Natural killer cell (primary cell): ENCODE results near the gene CLEC16A. TPM values are rescaled to one million over a fixed set of nuclear protein-coding genes. Genes with fewer than 3 reads are reported as not detected.

Experiments
- ATAC-seq, 3 donors: fragments of 150-1000 bp in 2 of 3; fragments of 200-7000 bp in 1 of 3; cut with Tn5 transposase; 1 replicate in 1 of 3; 2 replicates in 2 of 3; pipeline ENCODE4 v1.10.0; 2021; ENCODE audit warnings: mild to moderate bottlenecking in 2 of 3, moderate library complexity in 2 of 3
- DNase-seq, 2 donors: peaks; one replicate each; pipeline versions ENCODE4 v3.0.0 to v3.0.0-alpha.2; 2013 to 2021; ENCODE audit warnings: mixed read lengths in 1 of 2
- H3K27ac ChIP-seq: one replicate; pipeline ENCODE4 v1.5.1; 2013; ENCODE audit warnings: mild to moderate bottlenecking, low read length
- H3K27me3 ChIP-seq: one replicate; pipeline ENCODE4 v1.6.1; 2013; ENCODE audit warnings: low read length; ENCODE audit not compliant: control insufficient read depth, insufficient read depth
- H3K36me3 ChIP-seq: one replicate; pipeline ENCODE4 v1.6.1; 2013; ENCODE audit warnings: low read length; ENCODE audit not compliant: control insufficient read depth, insufficient read depth
- H3K4me1 ChIP-seq: one replicate; pipeline ENCODE4 v1.6.1; 2013; ENCODE audit warnings: low read length; ENCODE audit not compliant: control insufficient read depth, insufficient read depth
- H3K4me3 ChIP-seq: one replicate; pipeline ENCODE4 v1.5.1; 2013; ENCODE audit warnings: low read length
- H3K9me3 ChIP-seq: one replicate; pipeline ENCODE4 v1.6.1; 2013; ENCODE audit warnings: low read length; ENCODE audit not compliant: control insufficient read depth, insufficient read depth
- H3K27ac Mint-ChIP-seq, 2 donors: one replicate each; pipeline ENCODE4 v1.8.0; 2022; ENCODE audit warnings: mild to moderate bottlenecking in 2 of 2, mixed read lengths in 2 of 2, moderate library complexity in 1 of 2
- H3K27me3 Mint-ChIP-seq, 2 donors: one replicate each; pipeline ENCODE4 v1.8.0; 2022; ENCODE audit warnings: low read depth in 2 of 2, mixed read lengths in 2 of 2
- H3K36me3 Mint-ChIP-seq: one replicate; pipeline ENCODE4 v1.8.0; 2022; ENCODE audit warnings: mixed read lengths
- H3K4me1 Mint-ChIP-seq, 2 donors: one replicate each; pipeline ENCODE4 v1.8.0; 2022; ENCODE audit warnings: mixed read lengths in 2 of 2
- H3K4me3 Mint-ChIP-seq: one replicate; pipeline ENCODE4 v1.8.0; 2022; ENCODE audit warnings: mild to moderate bottlenecking, moderate library complexity, mixed read lengths
- H3K9me3 Mint-ChIP-seq, 2 donors: one replicate each; pipeline ENCODE4 v1.8.0; 2022; ENCODE audit warnings: mixed read lengths in 2 of 2
- CTCF ChIP-seq: fragments of 200-600 bp; IDR thresholded peaks from one replicate; pipeline ENCODE4 v1.8.0; 2022; ENCODE audit warnings: antibody characterized with exemption
- WGBS: methylation state at CpG from one replicate; pipeline ENCODE4 v1.1.7; 2013; ENCODE audit warnings: missing lambda C conversion rate; ENCODE audit not compliant: insufficient coverage; 5-methylcytosine and 5-hydroxymethylcytosine counted together
- intact Hi-C: fragments of 100-400 bp; cut with micrococcal nuclease; formaldehyde crosslinking; loops from one replicate; pipeline ENCODE4 v1.14.2; 2022
- total RNA-seq, 4 donors: library from RNA; stranded (reverse); fragments of 120-200 nt in 1 of 4; gene quantifications; one replicate each; pipeline versions ENCODE4 v1.2.3 to v1.2.4, GENCODE V29; 2013 to 2022

Gene CLEC16A
- total RNA-seq, 3 donors from 2014 or later (not counting 1 experiment from before 2014, with no cell fraction given) = 35.9 to 50.5 (median 37.4) TPM

GRCh38 chr16:11111150-11111549 is 166.8 kb downstream of the CLEC16A start:
- Mint-ChIP-seq H3K27me3 (no peaks in the 10 kb centered on the region), H3K27ac (no peak overlapping the region), H3K4me1 (peaks cover 20 to 23% of the 10 kb centered on the region in 2 donors), H3K9me3 (no peaks in the 10 kb centered on the region), H3K36me3 (no peaks in the 10 kb centered on the region), H3K4me3 (no peak overlapping the region)
- H3K9me3 ChIP-seq = no peaks in the 10 kb centered on the region
- ATAC-seq (no peak), DNase-seq (no peak)
- H3K27ac ChIP-seq = no peak overlapping the region
- no peaks in the 10 kb centered on the region for H3K27me3 ChIP-seq
- H3K4me1 ChIP-seq = peaks cover 26% of the 10 kb centered on the region
- H3K4me3 ChIP-seq = no peak overlapping the region
- no peak for TF ChIP-seq CTCF
- 100% methylated on average over 1 of the region's 1 CpG for WGBS
- H3K36me3 ChIP-seq = no peaks in the 10 kb centered on the region
- intact Hi-C loops = loop anchor here (10.0 kb wide), 1 partner anchor 144 kb away; the partner anchor contains the start of gene SOCS1

GRCh38 chr16:11111856-11112634 is 167.7 kb downstream of the CLEC16A start:
- 96% methylated on average over 9 of the region's 9 CpGs for WGBS
- Mint-ChIP-seq H3K36me3 (no peaks in the 10 kb centered on the region), H3K9me3 (no peaks in the 10 kb centered on the region), H3K4me1 (peaks cover 28 to 30% of the 10 kb centered on the region in 2 donors), H3K27me3 (no peaks in the 10 kb centered on the region), H3K27ac (no peak overlapping the region), H3K4me3 (no peak overlapping the region)
- Histone ChIP-seq H3K27me3 (no peaks in the 10 kb centered on the region), H3K4me3 (no peak overlapping the region), H3K27ac (no peak overlapping the region), H3K9me3 (no peaks in the 10 kb centered on the region), H3K36me3 (no peaks in the 10 kb centered on the region), H3K4me1 (peaks cover 26% of the 10 kb centered on the region)
- intact Hi-C loops = loop anchor here (10.0 kb wide), 1 partner anchor 143 kb away; the partner anchor contains the start of gene SOCS1
- ATAC-seq (no peak), DNase-seq (no peak)
- TF ChIP-seq CTCF = no peak

- ATAC-seq (no peak), DNase-seq (no peak)
- 96% methylated on average over 4 of the region's 4 CpGs for WGBS
- Mint-ChIP-seq H3K27ac (no peak overlapping the region), H3K9me3 (no peaks in the 10 kb centered on the region), H3K36me3 (no peaks in the 10 kb centered on the region), H3K4me3 (no peak overlapping the region), H3K4me1 (peaks cover 36% of the 10 kb centered on the region in 2 donors), H3K27me3 (no peaks in the 10 kb centered on the region)
- H3K27me3 ChIP-seq = no peaks in the 10 kb centered on the region
- TF ChIP-seq CTCF = no peak
- H3K4me3 ChIP-seq = no peak overlapping the region
- H3K36me3 ChIP-seq = no peaks in the 10 kb centered on the region
- peaks cover 27% of the 10 kb centered on the region for H3K4me1 ChIP-seq
- intact Hi-C loops = loop anchor here (10.0 kb wide), 1 partner anchor 142 kb away; the partner anchor contains the start of gene SOCS1
- no peaks in the 10 kb centered on the region for H3K9me3 ChIP-seq
- no peak overlapping the region for H3K27ac ChIP-seq
These were observed 168.5 kb downstream of the CLEC16A start for GRCh38 chr16:11112723-11113348.
